Stimulated activated CD8-positive, alpha-beta memory T cell treated with anti-CD3 and anti-CD28 coated beads, Interleukin-7, amount 100 ng/mL, for 24 hours (primary cell): ENCODE measurements around the gene SRGAP2B.
"Not testable (repeated sequence)": the region's sequence is repeated elsewhere in the genome, so short reads cannot be mapped to it uniquely, and the experiment has no call there.

Source experiments
- DNase-seq: peaks from one replicate; pipeline ENCODE4 v3.0.0-alpha.2; 2020; ENCODE audit warnings: low read depth

Gene SRGAP2B

DNA sequence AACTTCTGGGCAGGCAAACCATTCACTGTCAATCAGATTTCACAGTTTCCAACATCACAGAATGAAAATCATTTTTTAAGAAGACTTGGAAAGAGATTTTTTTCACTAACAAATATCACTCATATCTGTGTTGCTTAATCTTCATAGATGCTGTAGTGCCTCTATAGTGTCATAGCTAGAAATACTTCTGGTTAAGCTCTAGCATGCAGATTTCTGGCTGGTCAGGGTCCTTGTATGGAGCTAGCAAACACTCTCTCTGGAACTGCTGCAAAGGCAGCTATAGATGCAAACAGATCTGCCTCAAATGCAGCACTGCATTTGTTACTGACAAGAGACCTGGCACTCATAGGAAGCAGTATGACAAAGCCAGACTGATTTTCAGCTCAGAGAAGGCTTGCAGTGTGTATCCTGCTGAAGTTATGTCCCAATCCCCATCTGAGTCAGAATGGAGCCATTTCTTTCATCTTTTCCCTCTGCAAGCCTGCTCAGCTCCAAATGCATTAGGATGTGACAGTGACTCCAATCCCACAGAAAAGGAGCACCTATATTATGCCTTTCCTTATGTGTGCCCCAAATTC, 99.2 kb downstream of the SRGAP2B start:
- not testable (repeated sequence) for DNase-seq

GRCh38 chr1:144992915-144993314, 102.2 kb downstream of the SRGAP2B start:
- DNase-seq = not testable (repeated sequence)

- not testable (repeated sequence) for DNase-seq
Observed at GRCh38 chr1:144990611-144991010, 104.5 kb downstream of the SRGAP2B start.

GRCh38 chr1:144987131-144987530, 108.0 kb downstream of the SRGAP2B start:
- DNase-seq = not testable (repeated sequence)

GRCh38 chr1:144986171-144986860, 108.8 kb downstream of the SRGAP2B start:
- DNase-seq = not testable (repeated sequence)

- DNase-seq = not testable (repeated sequence)
Observed at GRCh38 chr1:144985550-144986170, 109.5 kb downstream of the SRGAP2B start.

- not testable (repeated sequence) for DNase-seq
Observed at GRCh38 chr1:144982802-144983525, 112.2 kb downstream of the SRGAP2B start.

- not testable (repeated sequence) for DNase-seq
Observed at GRCh38 chr1:144981157-144981556, 114.0 kb downstream of the SRGAP2B start.

DNA sequence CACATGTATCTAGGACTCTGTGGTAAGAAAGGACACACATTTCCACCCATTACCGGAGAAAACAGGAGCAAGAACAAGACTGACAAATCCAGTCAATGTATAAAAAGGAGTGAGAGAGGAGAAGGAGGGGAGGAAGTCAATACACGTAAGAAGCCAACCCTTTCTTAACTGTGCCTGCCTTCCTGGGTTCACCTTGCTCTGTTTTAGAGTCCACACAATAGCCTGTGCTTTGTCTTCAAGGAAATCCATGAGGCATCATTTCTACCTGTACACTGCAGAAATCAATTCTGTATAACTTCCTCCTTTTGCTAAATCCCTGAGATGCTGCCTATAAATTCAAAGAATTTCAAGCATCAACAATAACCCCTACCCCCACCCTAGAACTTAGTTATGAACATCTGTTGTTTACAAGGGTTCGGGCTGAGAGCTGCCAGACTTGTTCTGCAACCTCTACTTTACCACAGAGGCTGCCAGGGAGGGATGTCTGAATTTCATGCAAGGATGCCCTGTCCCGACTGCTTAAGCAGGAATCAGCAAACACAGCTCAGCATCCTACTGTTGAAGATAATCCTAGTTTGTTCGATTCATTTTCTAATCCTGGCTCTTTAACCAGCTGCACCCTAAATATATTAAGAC, 115.0 kb downstream of the SRGAP2B start:
- DNase-seq = not testable (repeated sequence)

- DNase-seq = not testable (repeated sequence)
Observed at GRCh38 chr1:144977856-144978255, 117.3 kb downstream of the SRGAP2B start.

DNA sequence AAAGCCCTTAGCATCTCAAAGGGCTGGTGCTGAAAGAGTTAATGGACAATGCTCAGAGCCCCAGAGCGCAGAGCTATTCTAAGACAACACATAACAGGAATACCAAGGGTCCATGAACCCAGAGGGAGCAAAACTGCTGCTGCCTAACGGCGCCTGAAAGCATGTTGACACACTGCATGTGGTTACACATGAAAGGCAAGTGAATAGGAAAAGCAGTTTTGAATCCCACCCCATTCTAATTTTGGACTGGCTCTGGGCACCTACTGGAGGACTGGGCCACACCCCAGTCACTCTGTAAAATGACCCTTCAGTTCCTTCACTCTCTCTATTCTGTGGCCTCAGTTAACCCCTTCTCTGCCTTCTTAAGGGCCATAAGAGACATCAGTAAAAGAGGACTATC, 123.2 kb downstream of the SRGAP2B start:
- DNase-seq = not testable (repeated sequence)

GRCh38 chr1:144966488-144966887, 128.6 kb downstream of the SRGAP2B start:
- not testable (repeated sequence) for DNase-seq

DNA sequence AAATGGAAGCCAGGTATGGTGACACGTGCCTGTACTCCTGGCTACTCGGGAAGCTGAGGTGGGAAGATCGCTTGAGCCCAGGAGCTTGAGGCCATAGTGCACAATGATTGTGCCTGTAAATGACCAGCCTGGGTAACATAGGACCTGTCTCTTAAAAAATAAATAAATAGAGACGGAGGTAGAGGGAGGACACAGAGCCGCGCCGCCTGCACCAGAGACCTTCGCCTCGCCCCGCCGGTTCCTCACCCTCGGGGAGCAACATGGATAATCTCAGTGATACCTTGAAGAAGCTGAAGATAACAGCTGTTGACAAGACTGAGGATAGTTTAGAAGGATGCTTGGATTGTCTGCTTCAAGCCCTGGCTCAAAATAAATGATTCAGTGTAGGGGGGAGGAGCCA, 130.4 kb downstream of the SRGAP2B start:
- DNase-seq = not testable (repeated sequence)

GRCh38 chr1:144964186-144964585, 130.9 kb downstream of the SRGAP2B start:
- DNase-seq = not testable (repeated sequence)

DNA sequence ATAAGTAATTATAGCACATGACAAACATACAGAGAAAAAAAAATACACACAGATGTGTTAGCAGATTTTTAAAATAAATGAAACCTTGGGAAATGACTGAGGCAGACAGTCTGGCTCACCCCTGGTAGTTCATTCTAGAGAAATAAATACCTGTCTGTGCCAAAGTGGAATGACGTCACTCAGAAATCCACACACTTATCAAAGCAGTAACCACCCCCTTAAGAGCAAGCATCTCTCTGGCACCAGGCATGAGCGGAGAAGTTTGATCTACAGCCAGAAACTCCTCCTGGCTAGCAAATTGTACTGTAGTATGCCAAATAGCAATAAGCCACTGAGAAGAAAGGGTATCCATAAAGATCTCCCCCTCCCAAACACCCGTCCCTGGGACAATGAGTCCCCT, 131.6 kb downstream of the SRGAP2B start:
- not testable (repeated sequence) for DNase-seq

DNA sequence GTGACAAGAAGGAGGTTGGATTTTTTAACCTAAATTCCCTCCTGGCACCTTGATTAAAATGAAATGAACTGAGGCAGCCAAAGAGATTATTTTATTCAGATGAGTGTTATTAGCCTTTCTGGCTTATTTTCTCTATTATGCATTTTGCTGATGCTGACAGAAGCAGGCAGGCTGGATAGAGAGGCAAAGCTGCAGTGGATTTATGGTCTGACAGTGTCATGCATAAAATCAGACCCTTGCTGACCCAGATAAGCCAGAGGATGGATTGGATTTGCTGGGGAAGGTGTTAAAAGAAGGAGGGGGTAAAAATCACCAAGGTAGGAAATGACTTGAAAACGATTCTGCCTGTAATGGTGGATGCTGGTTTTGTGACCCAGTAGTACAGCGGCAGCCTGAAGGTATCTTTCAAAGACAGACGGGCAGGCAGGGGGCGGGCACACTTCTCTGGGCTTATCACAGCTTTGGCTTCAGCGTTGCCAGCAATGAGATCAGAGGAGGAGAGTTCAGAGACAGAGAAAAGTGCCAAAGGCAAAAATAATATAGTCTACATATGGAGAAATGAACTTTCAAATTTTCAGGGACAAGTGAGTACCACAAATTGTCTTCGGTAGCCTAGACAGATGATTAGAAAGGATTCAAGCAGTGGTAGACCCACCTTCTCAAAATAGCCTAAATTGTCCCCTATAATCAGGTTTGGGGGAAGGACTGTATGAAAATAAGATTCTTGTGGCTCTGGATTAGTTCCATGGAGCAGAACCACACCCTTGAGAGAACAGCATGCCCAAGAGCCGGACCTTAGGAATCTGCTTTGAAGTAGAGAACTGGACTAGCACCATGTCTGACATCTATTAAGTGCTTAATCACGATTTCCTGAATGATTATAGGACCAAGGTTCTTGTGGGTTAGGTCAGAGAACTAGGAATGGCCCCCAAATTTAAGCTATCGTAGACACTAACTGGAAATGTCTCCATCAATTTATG, 133.2 kb downstream of the SRGAP2B start:
- DNase-seq = not testable (repeated sequence)

- DNase-seq = not testable (repeated sequence)
Observed at GRCh38 chr1:144960929-144961488, 134.1 kb downstream of the SRGAP2B start.

DNA sequence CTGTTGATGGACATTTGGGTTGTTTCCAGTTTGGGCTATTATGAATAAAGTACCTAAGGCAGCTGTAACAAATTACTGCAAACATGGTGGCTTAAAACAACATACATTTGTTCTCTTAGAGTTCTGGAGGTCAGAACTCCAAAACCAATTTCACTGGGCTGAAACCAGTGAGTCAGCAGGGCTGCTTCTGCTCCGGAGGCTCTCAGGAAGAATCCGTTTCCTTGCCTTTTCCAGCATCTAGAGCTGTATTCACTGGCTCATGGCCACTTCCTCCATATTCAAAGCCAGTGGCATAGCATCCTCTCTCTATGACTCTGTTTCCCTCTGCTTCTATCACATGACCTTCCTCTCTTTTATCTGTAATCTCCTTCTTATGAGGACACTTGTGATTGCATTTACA, 146.7 kb downstream of the SRGAP2B start:
- DNase-seq = not testable (repeated sequence)

GRCh38 chr1:144947495-144947894, 147.6 kb downstream of the SRGAP2B start:
- not testable (repeated sequence) for DNase-seq
